ENCODE measurements around the gene SLC12A7.
"Not testable (repeated sequence)": the region's sequence is repeated elsewhere in the genome, so short reads cannot be mapped to it uniquely, and the experiment has no call there.

The SLC12A7 gene

GRCh38 chr5:1133510-1134201 lies 21.8 kb upstream of the SLC12A7 start:
- Histone ChIP-seq H3K9me3 (ENCODE audit: control insufficient read depth, low read length) (no peaks in the 10 kb centered on the region), H3K4me3 (ENCODE audit: insufficient read depth, low read depth, low read length) (no peak overlapping the region), H3K36me3 (ENCODE audit: control insufficient read depth, insufficient read depth, low read length) (no peaks in the 10 kb centered on the region), H3K27me3 (ENCODE audit: control insufficient read depth, insufficient read depth, low read length, poor library complexity, severe bottlenecking) (no peaks in the 10 kb centered on the region), H3K27ac (ENCODE audit: insufficient read depth, low read depth, low read length, poor library complexity, severe bottlenecking) (no peak overlapping the region), H3K4me1 (ENCODE audit: control insufficient read depth, insufficient read depth, low read length) (peaks cover 7% of the 10 kb centered on the region)
- 72 to 74% methylated on average over 17 of the region's 17 CpGs for WGBS, 2 experiments

- H3K9me3 ChIP-seq (ENCODE audit: control insufficient read depth, low read length), result no peaks in the 10 kb centered on the region
- H3K4me3 ChIP-seq (ENCODE audit: insufficient read depth, low read depth, low read length), result no peak overlapping the region
- H3K36me3 ChIP-seq (ENCODE audit: control insufficient read depth, insufficient read depth, low read length), result no peaks in the 10 kb centered on the region
- H3K27ac ChIP-seq (ENCODE audit: insufficient read depth, low read depth, low read length, poor library complexity, severe bottlenecking), result no peak overlapping the region
- H3K27me3 ChIP-seq (ENCODE audit: control insufficient read depth, insufficient read depth, low read length, poor library complexity, severe bottlenecking), result no peaks in the 10 kb centered on the region
- H3K4me1 ChIP-seq (ENCODE audit: control insufficient read depth, insufficient read depth, low read length), result peaks cover 7% of the 10 kb centered on the region
- WGBS, 2 experiments, result 78% methylated on average over 9 of the region's 9 CpGs
Measured at GRCh38 chr5:1133108-1133507, 21.2 kb upstream of the SLC12A7 start.

GRCh38 chr5:1132570-1132969 lies 20.7 kb upstream of the SLC12A7 start:
- H3K27me3 ChIP-seq (ENCODE audit: control insufficient read depth, insufficient read depth, low read length, poor library complexity, severe bottlenecking), result no peaks in the 10 kb centered on the region
- peaks cover 7% of the 10 kb centered on the region for H3K4me1 ChIP-seq (ENCODE audit: control insufficient read depth, insufficient read depth, low read length)
- no peak overlapping the region for H3K4me3 ChIP-seq (ENCODE audit: insufficient read depth, low read depth, low read length)
- H3K27ac ChIP-seq (ENCODE audit: insufficient read depth, low read depth, low read length, poor library complexity, severe bottlenecking), result no peak overlapping the region
- H3K36me3 ChIP-seq (ENCODE audit: control insufficient read depth, insufficient read depth, low read length), result no peaks in the 10 kb centered on the region
- no peaks in the 10 kb centered on the region for H3K9me3 ChIP-seq (ENCODE audit: control insufficient read depth, low read length)
- WGBS, 2 experiments, result 94 to 96% methylated on average over 8 of the region's 8 CpGs

DNA sequence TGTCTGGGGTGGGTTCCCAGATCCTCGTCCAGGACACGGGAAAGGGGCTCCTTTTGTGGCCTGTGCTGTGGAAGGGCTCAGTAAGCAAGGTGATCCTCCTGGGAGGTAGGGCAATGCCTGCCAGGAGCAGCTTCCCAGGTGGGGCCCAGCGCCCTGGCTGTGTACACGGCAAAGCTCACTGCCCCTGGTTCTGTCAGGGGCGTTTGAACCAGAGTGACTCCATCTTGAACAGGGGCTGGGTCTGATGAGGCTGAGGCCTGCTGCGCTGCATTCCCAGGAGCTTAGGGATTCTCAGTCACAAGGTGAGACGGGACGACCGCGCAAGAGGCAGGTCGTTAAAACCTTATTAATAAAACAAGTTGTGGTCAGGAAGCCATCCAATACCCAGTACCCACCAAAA lies 19.9 kb upstream of the SLC12A7 start:
- no peak overlapping the region for H3K27ac ChIP-seq (ENCODE audit: insufficient read depth, low read depth, low read length, poor library complexity, severe bottlenecking)
- H3K4me3 ChIP-seq (ENCODE audit: insufficient read depth, low read depth, low read length), result no peak overlapping the region
- H3K9me3 ChIP-seq (ENCODE audit: control insufficient read depth, low read length), result no peaks in the 10 kb centered on the region
- H3K4me1 ChIP-seq (ENCODE audit: control insufficient read depth, insufficient read depth, low read length), result peaks cover 7% of the 10 kb centered on the region
- 93 to 96% methylated on average over 11 of the region's 11 CpGs for WGBS, 2 experiments
- no peaks in the 10 kb centered on the region for H3K27me3 ChIP-seq (ENCODE audit: control insufficient read depth, insufficient read depth, low read length, poor library complexity, severe bottlenecking)
- no peaks in the 10 kb centered on the region for H3K36me3 ChIP-seq (ENCODE audit: control insufficient read depth, insufficient read depth, low read length)

DNA sequence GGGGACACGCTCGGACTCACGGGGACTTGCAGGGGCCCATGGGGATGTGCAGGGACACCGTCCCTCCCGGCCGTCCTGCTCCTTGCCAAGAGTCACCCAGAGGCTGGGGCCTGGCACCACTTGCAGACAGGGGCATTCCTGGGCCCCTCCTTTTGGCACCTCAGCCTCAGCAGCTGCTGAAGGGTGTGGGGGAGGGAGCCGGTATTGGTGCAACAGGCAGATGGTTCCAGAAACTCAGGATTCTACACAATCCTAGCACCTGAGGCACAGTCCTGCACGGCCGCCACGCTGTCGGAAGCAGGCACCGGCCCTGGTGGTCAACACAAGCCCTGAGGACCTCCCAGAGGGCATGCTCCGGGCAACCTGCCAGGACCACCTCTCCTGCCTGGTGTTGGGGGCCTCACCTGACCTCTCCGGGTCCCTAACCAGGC lies 19.3 kb upstream of the SLC12A7 start:
- Histone ChIP-seq H3K27ac (ENCODE audit: insufficient read depth, low read depth, low read length, poor library complexity, severe bottlenecking) (no peak overlapping the region), H3K27me3 (ENCODE audit: control insufficient read depth, insufficient read depth, low read length, poor library complexity, severe bottlenecking) (no peaks in the 10 kb centered on the region), H3K4me3 (ENCODE audit: insufficient read depth, low read depth, low read length) (no peak overlapping the region), H3K9me3 (ENCODE audit: control insufficient read depth, low read length) (no peaks in the 10 kb centered on the region), H3K36me3 (ENCODE audit: control insufficient read depth, insufficient read depth, low read length) (no peaks in the 10 kb centered on the region), H3K4me1 (ENCODE audit: control insufficient read depth, insufficient read depth, low read length) (peaks cover 7% of the 10 kb centered on the region)
- 93% methylated on average over 14 of the region's 14 CpGs for WGBS, 2 experiments

DNA sequence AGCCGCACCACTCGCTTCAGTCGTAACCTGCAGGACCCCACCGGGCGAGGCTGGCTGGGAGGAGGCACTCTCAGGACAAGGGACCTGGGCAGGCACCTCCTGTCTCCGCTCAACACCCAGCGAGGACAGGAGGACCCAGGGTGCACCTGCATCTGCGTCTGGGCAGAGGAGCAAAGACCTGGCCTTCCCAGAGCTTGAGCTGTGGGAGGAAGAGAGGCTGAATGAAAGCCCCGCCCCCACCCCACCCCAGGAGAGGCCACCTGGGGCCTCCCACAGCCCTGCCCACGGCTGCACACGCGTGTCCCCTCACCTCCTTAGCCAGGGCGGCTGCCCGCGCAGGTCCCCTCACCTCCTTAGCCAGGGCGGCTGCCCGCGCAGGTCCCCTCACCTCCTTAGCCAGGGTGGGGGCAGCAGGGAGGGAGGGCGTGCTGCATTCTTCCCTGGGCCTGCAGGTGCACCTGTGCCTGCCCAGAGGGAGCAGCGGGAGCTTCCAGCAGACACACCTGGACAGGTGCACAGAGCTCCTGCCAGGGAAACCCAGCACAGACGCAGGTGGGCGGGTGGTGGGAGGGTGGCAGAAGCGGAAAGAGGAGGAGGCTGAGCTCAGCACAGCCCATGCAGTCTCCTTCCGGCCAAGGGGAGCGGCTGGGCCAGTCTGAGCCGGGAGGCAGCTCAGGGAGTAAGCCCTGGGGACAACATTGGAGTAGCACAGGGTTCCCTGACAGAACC lies 18.5 kb upstream of the SLC12A7 start:
- H3K36me3 ChIP-seq (ENCODE audit: control insufficient read depth, insufficient read depth, low read length), result no peaks in the 10 kb centered on the region
- H3K27ac ChIP-seq (ENCODE audit: insufficient read depth, low read depth, low read length, poor library complexity, severe bottlenecking), result no peak overlapping the region
- no peaks in the 10 kb centered on the region for H3K27me3 ChIP-seq (ENCODE audit: control insufficient read depth, insufficient read depth, low read length, poor library complexity, severe bottlenecking)
- 81 to 84% methylated on average over 25 to 26 of the region's 26 CpGs for WGBS, 2 experiments
- H3K9me3 ChIP-seq (ENCODE audit: control insufficient read depth, low read length), result no peaks in the 10 kb centered on the region
- peaks cover 7% of the 10 kb centered on the region for H3K4me1 ChIP-seq (ENCODE audit: control insufficient read depth, insufficient read depth, low read length)
- H3K4me3 ChIP-seq (ENCODE audit: insufficient read depth, low read depth, low read length), result no peak overlapping the region

DNA sequence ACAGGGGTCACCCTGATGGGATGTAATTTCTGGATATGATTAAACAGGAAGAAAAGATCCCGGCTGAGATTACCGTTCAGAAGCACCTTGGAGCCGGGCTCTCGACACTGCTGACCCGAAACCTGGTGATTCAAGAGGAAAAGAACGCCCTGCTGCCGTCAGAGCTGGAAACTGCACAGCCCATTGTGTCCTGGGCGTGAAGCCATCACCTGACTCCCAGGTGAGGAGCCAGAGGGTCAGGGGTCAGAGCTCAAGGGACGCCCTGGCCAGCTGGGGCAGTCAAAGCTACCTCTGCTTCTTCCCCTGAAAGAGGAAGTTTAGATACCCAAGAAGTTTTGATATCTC lies 17.8 kb upstream of the SLC12A7 start:
- WGBS, 2 experiments, result 91 to 93% methylated on average over 9 of the region's 9 CpGs
- H3K9me3 ChIP-seq (ENCODE audit: control insufficient read depth, low read length), result no peaks in the 10 kb centered on the region
- H3K4me1 ChIP-seq (ENCODE audit: control insufficient read depth, insufficient read depth, low read length), result peaks cover 7% of the 10 kb centered on the region
- no peak overlapping the region for H3K4me3 ChIP-seq (ENCODE audit: insufficient read depth, low read depth, low read length)
- H3K27me3 ChIP-seq (ENCODE audit: control insufficient read depth, insufficient read depth, low read length, poor library complexity, severe bottlenecking), result no peaks in the 10 kb centered on the region
- H3K27ac ChIP-seq (ENCODE audit: insufficient read depth, low read depth, low read length, poor library complexity, severe bottlenecking), result no peak overlapping the region
- no peaks in the 10 kb centered on the region for H3K36me3 ChIP-seq (ENCODE audit: control insufficient read depth, insufficient read depth, low read length)

DNA sequence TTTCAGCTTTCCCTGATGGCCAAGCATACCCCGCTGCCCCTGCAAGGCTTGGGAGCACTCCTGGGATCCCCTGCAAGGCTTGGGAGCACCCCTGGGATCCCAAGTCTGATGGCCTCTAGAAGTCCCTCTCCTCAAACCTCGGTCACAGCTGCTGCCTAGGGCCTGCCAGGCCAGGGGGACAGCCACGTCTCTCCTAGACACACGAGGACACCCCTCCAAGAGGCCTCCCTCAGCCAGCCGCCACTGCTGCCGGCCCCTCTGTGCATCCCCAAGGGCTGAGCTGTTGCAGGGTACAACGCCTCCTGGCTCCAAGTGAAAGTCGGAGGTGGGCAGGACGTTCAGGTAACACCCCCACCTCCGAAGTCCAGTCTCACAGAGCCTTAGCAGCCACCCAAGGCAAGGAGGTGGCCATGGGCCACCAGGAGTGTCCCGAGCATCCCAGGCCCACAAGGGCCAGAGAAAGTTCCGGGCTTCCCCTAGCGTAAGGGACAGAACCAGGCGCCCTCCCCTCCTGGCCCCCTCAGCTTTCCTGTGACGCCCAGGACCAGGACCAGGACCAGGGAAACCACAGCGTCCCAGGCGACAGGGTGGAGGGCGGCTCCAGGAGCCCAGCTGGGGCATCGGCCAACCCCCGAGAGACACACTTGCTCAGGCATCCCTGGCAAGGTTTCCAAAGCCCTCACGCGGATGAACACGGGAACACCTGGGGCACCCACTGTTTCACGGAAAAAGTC lies 17.3 kb upstream of the SLC12A7 start:
- Histone ChIP-seq H3K4me3 (ENCODE audit: insufficient read depth, low read depth, low read length) (no peak overlapping the region), H3K27me3 (ENCODE audit: control insufficient read depth, insufficient read depth, low read length, poor library complexity, severe bottlenecking) (no peaks in the 10 kb centered on the region), H3K27ac (ENCODE audit: insufficient read depth, low read depth, low read length, poor library complexity, severe bottlenecking) (no peak overlapping the region), H3K4me1 (ENCODE audit: control insufficient read depth, insufficient read depth, low read length) (peaks cover 7% of the 10 kb centered on the region), H3K9me3 (ENCODE audit: control insufficient read depth, low read length) (no peaks in the 10 kb centered on the region), H3K36me3 (ENCODE audit: control insufficient read depth, insufficient read depth, low read length) (no peaks in the 10 kb centered on the region)
- WGBS, 2 experiments, result 93 to 95% methylated on average over 24 of the region's 24 CpGs

DNA sequence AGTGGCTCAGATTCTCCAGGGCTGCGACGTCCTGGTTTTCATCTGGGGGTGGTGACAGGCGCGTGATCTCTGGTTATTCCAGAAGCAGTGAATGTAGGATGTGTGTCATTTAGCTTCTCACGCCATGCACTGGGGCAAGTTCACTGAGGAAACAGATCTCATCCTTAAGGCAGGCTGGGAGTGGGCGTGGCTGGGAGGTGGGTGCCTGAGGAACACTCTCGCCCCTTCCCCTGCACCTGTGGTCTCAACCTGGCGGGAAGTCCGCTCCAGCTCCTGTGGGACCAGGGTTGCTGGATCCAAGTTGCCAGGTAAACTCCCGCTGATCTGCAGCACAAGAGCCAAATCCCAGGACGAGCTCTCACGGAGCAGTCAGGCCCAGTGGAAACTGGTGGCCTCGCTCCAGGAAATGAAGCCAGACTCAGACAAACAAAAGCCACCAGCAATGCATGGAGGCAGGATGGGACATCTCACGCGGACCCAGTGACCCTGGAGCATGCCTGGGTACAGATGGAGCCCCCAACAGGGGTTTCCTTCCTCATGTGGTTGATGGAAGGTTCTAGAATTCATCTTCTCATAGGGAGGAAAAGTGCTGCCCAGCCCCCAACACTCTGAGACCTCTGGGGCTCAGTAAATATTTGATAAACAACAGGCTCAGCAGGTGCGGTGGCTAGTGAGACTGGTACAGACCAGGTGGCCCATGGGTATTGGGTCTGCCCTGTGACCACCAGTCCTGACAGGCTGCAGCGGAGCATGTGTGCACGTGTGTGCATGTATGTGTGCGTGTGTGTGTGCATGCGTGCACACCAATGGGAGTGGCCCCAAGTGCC lies 16.3 kb upstream of the SLC12A7 start:
- peaks cover under 1% of the 10 kb centered on the region for H3K4me1 ChIP-seq (ENCODE audit: control insufficient read depth, insufficient read depth, low read length)
- H3K27me3 ChIP-seq (ENCODE audit: control insufficient read depth, insufficient read depth, low read length, poor library complexity, severe bottlenecking), result no peaks in the 10 kb centered on the region
- H3K4me3 ChIP-seq (ENCODE audit: insufficient read depth, low read depth, low read length), result no peak overlapping the region
- WGBS, 2 experiments, result 93% methylated on average over 20 of the region's 20 CpGs
- no peaks in the 10 kb centered on the region for H3K9me3 ChIP-seq (ENCODE audit: control insufficient read depth, low read length)
- H3K27ac ChIP-seq (ENCODE audit: insufficient read depth, low read depth, low read length, poor library complexity, severe bottlenecking), result no peak overlapping the region
- no peaks in the 10 kb centered on the region for H3K36me3 ChIP-seq (ENCODE audit: control insufficient read depth, insufficient read depth, low read length)

- not testable (repeated sequence) for H3K27ac ChIP-seq (ENCODE audit: insufficient read depth, low read depth, low read length, poor library complexity, severe bottlenecking); H3K9me3 ChIP-seq (ENCODE audit: control insufficient read depth, low read length); H3K36me3 ChIP-seq (ENCODE audit: control insufficient read depth, insufficient read depth, low read length); H3K27me3 ChIP-seq (ENCODE audit: control insufficient read depth, insufficient read depth, low read length, poor library complexity, severe bottlenecking); H3K4me1 ChIP-seq (ENCODE audit: control insufficient read depth, insufficient read depth, low read length); H3K4me3 ChIP-seq (ENCODE audit: insufficient read depth, low read depth, low read length)
- 92 to 97% methylated on average over 2 of the region's 2 CpGs for WGBS, 2 experiments
Measured at GRCh38 chr5:1125695-1126094, 13.8 kb upstream of the SLC12A7 start.
